Breast epithelium (tissue), 3 donors: ENCODE data around the gene GCN1.

Experiments
- CTCF ChIP-seq, 3 donors: fragments of 450-650 bp; IDR thresholded peaks; one replicate each; pipeline ENCODE4 v1.5.1; 2016 to 2017; ENCODE audit warnings: antibody characterized with exemption in 3 of 3, mild to moderate bottlenecking in 3 of 3, moderate library complexity in 3 of 3
- POLR2AphosphoS5 ChIP-seq, 3 donors: sonication (generic); formaldehyde crosslinking; IDR thresholded peaks; one replicate each; pipeline ENCODE4 v1.6.1; 2017; ENCODE audit warnings: antibody characterized with exemption in 3 of 3

GRCh38 chr12:120125029-120125428 lies 69.5 kb downstream of the GCN1 start:
- TF ChIP-seq CTCF (IDR thresholded peaks at IDR 0.05) (no peak), POLR2AphosphoS5 (IDR thresholded peaks at IDR 0.05) (no peak)
